ENCODE data around the gene PCDHGA8.

GRCh38 chr5:141399555-141400258, 7.3 kb downstream of the PCDHGA8 start:
- TF ChIP-seq ZNF274 (IDR thresholded peaks at IDR 0.05; ENCODE audit: low read length) (no peak), ZNF274 (tag by site-specific recombination; IDR thresholded peaks at IDR 0.05; ENCODE audit: borderline replicate concordance) (no peak), CTCF (tag by site-specific recombination; IDR thresholded peaks at IDR 0.05) (no peak), PRDM4 (tag by site-specific recombination; IDR thresholded peaks at IDR 0.05) (no peak), ZNF18 (tag by site-specific recombination; IDR thresholded peaks at IDR 0.05) (no peak), ZSCAN18 (tag by site-specific recombination; IDR thresholded peaks at IDR 0.05) (no peak), PRDM10 (tag by site-specific recombination; IDR thresholded peaks at IDR 0.05) (no peak), REST (tag by site-specific recombination; IDR thresholded peaks at IDR 0.05) (no peak), WT1 (tag by site-specific recombination; IDR thresholded peaks at IDR 0.05) (no peak), ZBTB21 (tag by site-specific recombination; IDR thresholded peaks at IDR 0.05) (no peak), ZNF133 (tag by site-specific recombination; IDR thresholded peaks at IDR 0.05) (no peak), ZNF629 (tag by site-specific recombination; IDR thresholded peaks at IDR 0.05) (no peak), GFI1B (tag by site-specific recombination; IDR thresholded peaks at IDR 0.05) (no peak), YY1 (tag by site-specific recombination; IDR thresholded peaks at IDR 0.05) (no peak)
